SK-N-SH (cell line): ENCODE measurements around the gene KCTD12.

Source experiments
- TAF1 ChIP-seq: IDR thresholded peaks from 2 replicates; pipeline ENCODE4 v1.6.1; 2012; ENCODE audit warnings: low read depth, mild to moderate bottlenecking, low read length, moderate library complexity, borderline replicate concordance
- TF ChIP-seq, protein P1 (sequence below): fragments of 150-350 bp; IDR thresholded peaks from 2 replicates; pipeline ENCODE4 v1.6.1; 2017; ENCODE audit warnings: antibody characterized with exemption, low read length, low read depth, borderline replicate concordance
- TF ChIP-seq, protein P2 (sequence below): fragments of 200-600 bp; sonication (generic); IDR thresholded peaks from 2 replicates; pipeline ENCODE4 v1.6.1; 2017; ENCODE audit warnings: antibody characterized with exemption, mild to moderate bottlenecking, moderate library complexity

DNA sequence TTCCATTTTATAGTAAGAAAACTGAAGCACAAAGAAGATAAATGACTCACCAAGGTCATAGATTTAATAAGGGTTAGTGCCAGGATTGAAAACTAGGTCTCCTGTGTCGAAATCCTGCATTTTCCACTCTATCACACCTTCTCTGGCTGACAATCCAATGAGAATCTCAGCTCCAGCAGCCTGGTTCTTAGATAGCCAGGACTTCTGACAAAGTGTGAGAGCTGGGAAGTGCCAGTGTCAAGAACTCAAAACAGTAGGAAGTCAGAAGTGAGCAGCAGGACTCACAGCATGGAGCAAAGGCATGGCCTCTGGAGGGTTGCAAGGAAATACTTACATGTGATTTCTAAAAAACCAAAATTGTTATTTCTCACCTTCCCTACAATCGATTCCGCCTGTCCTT lies 24.3 kb downstream of the KCTD12 start:
- TF ChIP-seq, protein P1, sequence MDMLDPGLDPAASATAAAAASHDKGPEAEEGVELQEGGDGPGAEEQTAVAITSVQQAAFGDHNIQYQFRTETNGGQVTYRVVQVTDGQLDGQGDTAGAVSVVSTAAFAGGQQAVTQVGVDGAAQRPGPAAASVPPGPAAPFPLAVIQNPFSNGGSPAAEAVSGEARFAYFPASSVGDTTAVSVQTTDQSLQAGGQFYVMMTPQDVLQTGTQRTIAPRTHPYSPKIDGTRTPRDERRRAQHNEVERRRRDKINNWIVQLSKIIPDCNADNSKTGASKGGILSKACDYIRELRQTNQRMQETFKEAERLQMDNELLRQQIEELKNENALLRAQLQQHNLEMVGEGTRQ: no peak
- TF ChIP-seq, protein P2, sequence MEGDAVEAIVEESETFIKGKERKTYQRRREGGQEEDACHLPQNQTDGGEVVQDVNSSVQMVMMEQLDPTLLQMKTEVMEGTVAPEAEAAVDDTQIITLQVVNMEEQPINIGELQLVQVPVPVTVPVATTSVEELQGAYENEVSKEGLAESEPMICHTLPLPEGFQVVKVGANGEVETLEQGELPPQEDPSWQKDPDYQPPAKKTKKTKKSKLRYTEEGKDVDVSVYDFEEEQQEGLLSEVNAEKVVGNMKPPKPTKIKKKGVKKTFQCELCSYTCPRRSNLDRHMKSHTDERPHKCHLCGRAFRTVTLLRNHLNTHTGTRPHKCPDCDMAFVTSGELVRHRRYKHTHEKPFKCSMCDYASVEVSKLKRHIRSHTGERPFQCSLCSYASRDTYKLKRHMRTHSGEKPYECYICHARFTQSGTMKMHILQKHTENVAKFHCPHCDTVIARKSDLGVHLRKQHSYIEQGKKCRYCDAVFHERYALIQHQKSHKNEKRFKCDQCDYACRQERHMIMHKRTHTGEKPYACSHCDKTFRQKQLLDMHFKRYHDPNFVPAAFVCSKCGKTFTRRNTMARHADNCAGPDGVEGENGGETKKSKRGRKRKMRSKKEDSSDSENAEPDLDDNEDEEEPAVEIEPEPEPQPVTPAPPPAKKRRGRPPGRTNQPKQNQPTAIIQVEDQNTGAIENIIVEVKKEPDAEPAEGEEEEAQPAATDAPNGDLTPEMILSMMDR: no peak
- no peak for TF ChIP-seq TAF1
